Transverse colon (tissue), 4 donors: Measurements from ENCODE around the gene PCNT. TPM values are rescaled to one million over a fixed set of nuclear protein-coding genes. Genes with fewer than 3 reads are reported as not detected.

Source experiments
- DNase-seq: peaks from one replicate; pipeline ENCODE4 v3.0.0-alpha.2; 2019
- H3K27ac ChIP-seq, 4 donors: fragments of 200-600 bp; sonication (generic); 2 replicates each; pipeline ENCODE4 v1.5.1; 2016 to 2018; ENCODE audit warnings: inconsistent platforms in 4 of 4
- H3K27me3 ChIP-seq: fragments of 200-600 bp; sonication (generic); 2 replicates; pipeline ENCODE4 v1.5.1; 2017; ENCODE audit warnings: inconsistent platforms
- H3K36me3 ChIP-seq, 4 donors: fragments of 200-600 bp; sonication (generic); 2 replicates each; pipeline ENCODE4 v1.5.1; 2017 to 2019; ENCODE audit warnings: inconsistent platforms in 4 of 4
- H3K4me1 ChIP-seq, 4 donors: fragments of 200-600 bp; sonication (generic); 2 replicates each; pipeline ENCODE4 v1.5.1; 2017 to 2020; ENCODE audit warnings: inconsistent platforms in 4 of 4
- H3K4me3 ChIP-seq, 4 donors: fragments of 200-600 bp; sonication (generic); 1 replicate in 1 of 4; 2 replicates in 3 of 4; pipeline versions ENCODE4 v1.5.1 to v1.6.1; 2017 to 2019; ENCODE audit warnings: inconsistent platforms in 4 of 4
- H3K9me3 ChIP-seq, 2 donors: fragments of 200-600 bp; sonication (generic); 2 replicates each; pipeline ENCODE4 v1.5.1; 2017 to 2019; ENCODE audit warnings: inconsistent platforms in 2 of 2
- CTCF ChIP-seq, 5 experiments: fragments of 200-600 bp in 3 of 5; fragments of 450-650 bp in 2 of 5; sonication (generic) in 3 of 5; IDR thresholded peaks; 1 replicate in 2 of 5; 2 replicates in 3 of 5; pipeline ENCODE4 v1.5.1; 2016 to 2017; ENCODE audit warnings: antibody characterized with exemption in 5 of 5, inconsistent platforms in 3 of 5, mild to moderate bottlenecking in 2 of 5, moderate library complexity in 1 of 5
- EP300 ChIP-seq: sonication (generic); formaldehyde crosslinking; IDR thresholded peaks from one replicate; pipeline ENCODE4 v1.6.1; 2017; ENCODE audit warnings: antibody characterized with exemption, low read depth
- POLR2A ChIP-seq: fragments of 450-650 bp; IDR thresholded peaks from one replicate; pipeline ENCODE4 v1.6.1; 2016; ENCODE audit warnings: antibody characterized with exemption, mild to moderate bottlenecking, moderate library complexity
- POLR2AphosphoS5 ChIP-seq, 3 donors: sonication (generic); formaldehyde crosslinking; IDR thresholded peaks; one replicate each; pipeline ENCODE4 v1.6.1; 2016; ENCODE audit warnings: antibody characterized with exemption in 3 of 3
- WGBS, 2 donors: methylation state at CpG; one replicate each; pipeline ENCODE4 v1.1.5; 2018; ENCODE audit warnings: low coverage in 1 of 2; 5-methylcytosine and 5-hydroxymethylcytosine counted together
- in situ Hi-C, 4 donors: fragments of 200-750 bp; cut with MboI; loops; one replicate each; pipeline versions ENCODE4 v1.15.0 to v1.15.1; 2017; ENCODE audit warnings: low sequenced_read_pairs in 3 of 4, low pct_ligation_motif_present in 1 of 4, low pct_unique_long_range_greater_than_20kb in 1 of 4
- intact Hi-C: fragments of 100-400 bp; cut with DNase I; formaldehyde crosslinking; loops from one replicate; pipeline ENCODE4 v1.15.1; 2023; ENCODE audit warnings: low total_unique reads
- total RNA-seq, 4 donors: library from RNA; depleted of rRNA; stranded (reverse); fragments of >200 nt; gene quantifications; one replicate each; pipeline ENCODE4 v1.1.0, GENCODE V29; 2016

PCNT gene
- total RNA-seq, 4 donors from 2014 or later = 27.6 to 171 (median 63.4) TPM

- Histone ChIP-seq H3K4me3 (peak overlapping the region; percentile 96 to 99 (median 98)), H3K36me3 (no peaks in the 10 kb centered on the region), H3K4me1 (peaks cover 15 to 56% (median 48%) of the 10 kb centered on the region in 4 donors), H3K9me3 (no peaks in the 10 kb centered on the region), H3K27ac (peak overlapping the region; percentile 90 to 98 (median 94)), H3K27me3 (no peaks in the 10 kb centered on the region)
- in situ Hi-C loops (no loop called here), intact Hi-C loops (no loop called here)
- TF ChIP-seq POLR2A (no peak), POLR2AphosphoS5 (IDR thresholded peaks at IDR 0.05) (no peak), EP300 (no peak), CTCF (IDR thresholded peaks at IDR 0.05) (no peak)
- peak; percentile 37 for DNase-seq
- WGBS, 2 donors = 0 to 2% methylated on average over 11 to 25 of the region's 30 CpGs
Measured at GRCh38 chr21:46457801-46458314, 133.9 kb downstream of the PCNT start.

- in situ Hi-C loops (no loop called here), intact Hi-C loops (no loop called here)
- DNase-seq = peak; percentile 96
- H3K9me3 ChIP-seq = no peaks in the 10 kb centered on the region
- H3K27ac ChIP-seq = peak within 1 kb of the TSS; percentile 90 to 98 (median 94)
- no peaks in the 10 kb centered on the region for H3K27me3 ChIP-seq
- 0% methylated on average over 5 to 58 of the region's 91 CpGs for WGBS, 2 donors
- peaks cover 15 to 50% (median 43%) of the 10 kb centered on the region in 4 donors for H3K4me1 ChIP-seq
- peak within 1 kb of the TSS; percentile 96 to 99 (median 98) for H3K4me3 ChIP-seq
- TF ChIP-seq EP300 (no peak), POLR2AphosphoS5 (IDR thresholded peaks at IDR 0.05) (peak; percentile 93 to 96 (median 95)), POLR2A (peak; percentile 93)
- H3K36me3 ChIP-seq = no peaks in the 10 kb centered on the region
Measured at GRCh38 chr21:46458315-46459023, 134.5 kb downstream of the PCNT start, which contains the start of gene DIP2A. Gene DIP2A, plus strand, starts transcription at chr21:46458891. Its CDS starts 241 bp downstream, at chr21:46459132.

GRCh38 chr21:46459024-46459355 is 135.0 kb downstream of the PCNT start:
- WGBS, 2 donors = 0% methylated on average over 30 of the region's 36 CpGs; no CpG with 5 or more reads in 1 of the 2 donors
- intact Hi-C loops (no loop called here), in situ Hi-C loops (no loop called here)
- peak overlapping the region; percentile 96 to 99 (median 98) for H3K4me3 ChIP-seq
- no peak for DNase-seq
- H3K4me1 ChIP-seq = peaks cover 15 to 49% (median 40%) of the 10 kb centered on the region in 4 donors
- no peaks in the 10 kb centered on the region for H3K27me3 ChIP-seq
- TF ChIP-seq POLR2AphosphoS5 (IDR thresholded peaks at IDR 0.05) (no peak), CTCF (IDR thresholded peaks at IDR 0.05) (peak in 1 of 5 experiments; percentile 11)
- H3K9me3 ChIP-seq = no peaks in the 10 kb centered on the region
- peak overlapping the region; percentile 90 to 98 (median 94) for H3K27ac ChIP-seq
- no peaks in the 10 kb centered on the region for H3K36me3 ChIP-seq

- in situ Hi-C loops = no loop called here
- H3K36me3 ChIP-seq = no peaks in the 10 kb centered on the region
- H3K27me3 ChIP-seq = no peaks in the 10 kb centered on the region
- 0 to 5% methylated on average over 3 to 24 of the region's 41 CpGs for WGBS, 2 donors
- intact Hi-C loops = no loop called here
- TF ChIP-seq POLR2A = no peak
- TF ChIP-seq CTCF (IDR thresholded peaks at IDR 0.05) = no peak
- TF ChIP-seq POLR2AphosphoS5 (IDR thresholded peaks at IDR 0.05) = no peak
- no peak for TF ChIP-seq EP300
- H3K27ac ChIP-seq = peak overlapping the region; percentile 90 to 98 (median 94)
- peak; percentile 55 for DNase-seq
- H3K4me1 ChIP-seq = peaks cover 15 to 49% (median 36%) of the 10 kb centered on the region in 4 donors
- no peaks in the 10 kb centered on the region for H3K9me3 ChIP-seq
- peak overlapping the region; percentile 96 to 99 (median 98) for H3K4me3 ChIP-seq
Measured at GRCh38 chr21:46459356-46460112, 135.6 kb downstream of the PCNT start.
